Eye (tissue), 1 donor: ENCODE data around the gene PSMC5.
"Not testable (repeated sequence)": the region's sequence is repeated elsewhere in the genome, so short reads cannot be mapped to it uniquely, and the experiment has no call there.

Experiments
- DNase-seq: peaks from one replicate; pipeline ENCODE4 v3.0.0-alpha.2; 2015

Gene PSMC5

GRCh38 chr17:63827002-63827800 is at the start of gene PSMC5, which contains the start of gene FTSJ3:
PSMC5 (plus strand) TSS chr17:63827431; CDS start chr17:63827491, 60 bp downstream.
FTSJ3 (minus strand) TSS chr17:63827663; CDS start chr17:63826902, 761 bp downstream.
- DNase-seq, result peak; percentile 99

- no peak for DNase-seq
These were observed 46.7 kb upstream of the PSMC5 start for GRCh38 chr17:63780507-63780906.

GRCh38 chr17:63780928-63781327 is 46.3 kb upstream of the PSMC5 start:
- DNase-seq, result no peak

- DNase-seq, result no peak
These were observed 43.7 kb upstream of the PSMC5 start for GRCh38 chr17:63783522-63783921.

- DNase-seq, result no peak
These were observed 41.7 kb upstream of the PSMC5 start for GRCh38 chr17:63785556-63785955.

- DNase-seq, result no peak
These were observed 41.1 kb upstream of the PSMC5 start for GRCh38 chr17:63786117-63786516.

GRCh38 chr17:63786971-63787711 is 40.1 kb upstream of the PSMC5 start:
- no peak for DNase-seq

GRCh38 chr17:63790057-63790456 is 37.2 kb upstream of the PSMC5 start:
- DNase-seq, result no peak

GRCh38 chr17:63792055-63792729 is 35.0 kb upstream of the PSMC5 start:
- no peak for DNase-seq

GRCh38 chr17:63796375-63796774 is 30.9 kb upstream of the PSMC5 start:
- DNase-seq, result not testable (repeated sequence)

GRCh38 chr17:63798572-63799106 is 28.6 kb upstream of the PSMC5 start:
- DNase-seq, result no peak

GRCh38 chr17:63800783-63801182 is 26.4 kb upstream of the PSMC5 start:
- no peak for DNase-seq

GRCh38 chr17:63804328-63804727 is 22.9 kb upstream of the PSMC5 start:
- DNase-seq, result no peak

- DNase-seq, result no peak
These were observed 21.6 kb upstream of the PSMC5 start for GRCh38 chr17:63805591-63805990.

GRCh38 chr17:63809970-63810369 is 17.3 kb upstream of the PSMC5 start:
- no peak for DNase-seq

GRCh38 chr17:63816123-63816522 is 11.1 kb upstream of the PSMC5 start:
- DNase-seq, result no peak

GRCh38 chr17:63816669-63817068 is 10.6 kb upstream of the PSMC5 start:
- DNase-seq, result no peak

- no peak for DNase-seq
These were observed 9.4 kb upstream of the PSMC5 start for GRCh38 chr17:63817736-63818385.

GRCh38 chr17:63819131-63819530 is 8.1 kb upstream of the PSMC5 start:
- DNase-seq, result no peak

GRCh38 chr17:63819585-63820537 is 7.4 kb upstream of the PSMC5 start:
- DNase-seq, result no peak

- DNase-seq, result no peak
These were observed 6.2 kb upstream of the PSMC5 start for GRCh38 chr17:63820963-63821561.
